HG03558 (cell line): ENCODE data around the gene ZNF407.
"Not testable (repeated sequence)": the region's sequence is repeated elsewhere in the genome, so short reads cannot be mapped to it uniquely, and the experiment has no call there.

Experiments
- ATAC-seq: cut with Tn5 transposase; IDR thresholded peaks from one replicate; pipeline ENCODE4 v1.9.1; 2021; ENCODE audit warnings: moderate number of reproducible peaks; ENCODE audit not compliant: unreplicated experiment; ENCODE audit errors: extremely low read depth

Gene ZNF407

DNA sequence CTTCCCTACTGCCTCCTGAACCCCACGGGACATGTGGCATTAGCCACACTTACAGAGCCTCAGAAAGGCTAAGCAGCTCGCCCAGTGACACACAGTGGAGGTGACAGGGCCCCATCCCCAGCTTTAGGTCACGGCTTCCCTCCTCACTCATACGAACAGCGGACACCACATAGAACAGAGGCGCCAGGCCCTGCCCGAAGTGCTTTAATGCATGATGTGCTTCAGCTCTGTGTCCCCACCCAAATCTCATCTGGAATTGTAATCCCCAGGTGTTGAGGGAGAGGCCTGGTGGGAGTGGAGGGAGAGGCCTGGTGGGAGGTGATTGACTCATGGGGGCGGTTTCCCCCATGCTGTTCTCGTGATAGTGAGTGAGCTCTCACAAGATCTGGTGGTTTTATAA is 476.0 kb downstream of the ZNF407 start:
- ATAC-seq = no peak

GRCh38 chr18:75074196-75075015 is 476.7 kb downstream of the ZNF407 start:
- ATAC-seq = no peak

DNA sequence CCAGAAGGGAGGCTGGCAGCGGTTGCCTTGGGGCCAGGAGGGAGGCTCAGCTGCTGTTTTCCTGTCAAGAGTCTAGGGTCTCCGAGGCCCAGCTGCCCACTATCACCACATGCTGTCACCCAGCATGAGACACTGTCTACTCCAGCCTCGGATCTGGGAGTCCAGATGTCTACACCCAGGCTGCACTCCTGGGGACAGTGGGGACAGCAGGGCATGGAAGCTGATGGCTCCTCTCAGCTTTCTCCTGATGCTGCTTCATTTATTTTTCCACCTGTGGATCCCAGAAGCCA is 477.3 kb downstream of the ZNF407 start:
- no peak for ATAC-seq

DNA sequence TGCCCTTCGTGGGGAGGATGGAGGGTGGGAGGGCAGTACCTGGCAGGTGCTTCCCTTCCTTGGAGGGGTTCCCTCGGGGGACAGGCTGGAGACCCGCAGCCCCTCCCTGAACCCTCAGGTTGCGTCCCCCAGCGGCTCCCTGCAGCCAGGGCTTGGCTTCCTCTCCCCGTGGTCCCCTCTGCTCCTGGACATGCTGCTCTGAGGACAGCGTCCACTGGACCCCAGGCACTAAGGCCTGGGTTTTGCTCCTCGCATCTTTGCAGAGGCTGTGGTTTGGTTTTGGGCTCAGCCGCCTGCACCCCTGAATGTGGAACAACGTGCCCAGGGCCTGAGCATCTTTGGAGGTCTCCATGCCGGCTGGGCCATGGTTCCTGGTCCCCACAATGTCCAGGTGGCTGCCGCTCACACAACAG is 477.8 kb downstream of the ZNF407 start:
- no peak for ATAC-seq

DNA sequence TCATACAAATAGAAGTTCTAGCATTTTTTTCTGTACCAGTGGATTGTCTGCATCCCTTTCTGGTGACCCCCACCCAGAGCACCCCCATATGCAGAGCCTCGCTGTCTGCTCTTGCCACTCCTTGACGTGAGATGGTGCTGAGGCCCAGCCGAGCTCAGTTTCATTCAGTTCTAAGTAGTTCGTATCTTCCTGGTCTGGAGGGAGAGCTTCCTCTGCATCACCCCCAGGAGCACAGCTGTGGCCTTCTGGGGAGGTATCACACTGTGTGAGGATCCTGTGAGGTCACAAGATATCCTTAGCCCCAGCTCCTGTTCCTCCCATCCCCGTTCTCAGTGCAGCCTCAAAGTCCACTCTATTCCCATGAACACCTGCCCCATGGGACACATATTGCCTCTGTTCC is 478.6 kb downstream of the ZNF407 start:
- no peak for ATAC-seq

GRCh38 chr18:75081486-75081885 is 483.8 kb downstream of the ZNF407 start:
- ATAC-seq = no peak

DNA sequence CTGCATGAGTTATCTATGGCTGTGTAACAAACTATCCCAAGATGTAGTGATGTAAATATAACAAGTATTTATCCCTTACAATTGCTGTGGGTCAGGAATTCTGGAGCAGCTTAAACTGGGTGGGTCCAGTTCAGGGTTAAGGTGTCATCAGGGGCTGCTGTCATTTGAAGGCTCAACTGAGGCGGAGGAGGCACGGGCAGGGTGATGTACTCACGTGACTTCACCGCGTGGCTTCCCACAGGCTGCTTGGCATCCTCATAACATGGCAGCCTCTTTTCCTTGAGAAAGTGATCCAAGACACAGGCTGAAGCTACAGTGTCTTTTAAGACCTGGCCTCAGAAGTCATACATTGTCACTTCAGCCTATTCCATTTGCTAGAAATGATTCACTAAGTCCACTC is 485.5 kb downstream of the ZNF407 start:
- no peak for ATAC-seq

GRCh38 chr18:75083761-75084160 is 486.1 kb downstream of the ZNF407 start:
- ATAC-seq = no peak

GRCh38 chr18:75085676-75086075 is 488.0 kb downstream of the ZNF407 start:
- ATAC-seq = not testable (repeated sequence)

- ATAC-seq = no peak
Observed at GRCh38 chr18:75086494-75087034, 488.9 kb downstream of the ZNF407 start.

GRCh38 chr18:75087119-75088020 is 489.7 kb downstream of the ZNF407 start:
- no peak for ATAC-seq

DNA sequence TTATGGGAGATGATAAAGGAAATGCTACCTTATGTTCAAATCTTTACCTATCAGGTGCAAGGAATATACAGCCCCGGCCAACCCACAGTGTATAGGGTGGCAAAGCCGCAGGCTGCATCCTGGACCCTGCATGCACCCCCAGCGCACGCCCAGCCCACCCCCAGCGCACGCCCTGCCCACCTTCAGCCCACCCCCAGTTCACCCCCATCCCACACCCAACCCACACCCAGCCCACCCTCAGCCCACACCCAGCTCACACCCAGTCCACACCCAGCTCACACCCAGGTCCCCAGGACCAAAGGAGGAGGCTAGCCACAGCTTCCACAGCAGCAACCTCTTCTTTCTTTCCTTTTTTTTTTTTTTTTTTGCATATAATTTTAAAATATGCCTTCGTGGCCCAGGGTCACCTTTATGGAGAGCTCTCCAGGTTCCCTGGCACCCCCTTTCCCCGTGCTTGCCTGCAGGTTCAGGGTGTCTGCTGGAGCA is 490.4 kb downstream of the ZNF407 start:
- ATAC-seq = no peak

- no peak for ATAC-seq
Observed at GRCh38 chr18:75088622-75089211, 491.0 kb downstream of the ZNF407 start.

- no peak for ATAC-seq
Observed at GRCh38 chr18:75089748-75090327, 492.2 kb downstream of the ZNF407 start.

- no peak for ATAC-seq
Observed at GRCh38 chr18:75090336-75090735, 492.7 kb downstream of the ZNF407 start.

DNA sequence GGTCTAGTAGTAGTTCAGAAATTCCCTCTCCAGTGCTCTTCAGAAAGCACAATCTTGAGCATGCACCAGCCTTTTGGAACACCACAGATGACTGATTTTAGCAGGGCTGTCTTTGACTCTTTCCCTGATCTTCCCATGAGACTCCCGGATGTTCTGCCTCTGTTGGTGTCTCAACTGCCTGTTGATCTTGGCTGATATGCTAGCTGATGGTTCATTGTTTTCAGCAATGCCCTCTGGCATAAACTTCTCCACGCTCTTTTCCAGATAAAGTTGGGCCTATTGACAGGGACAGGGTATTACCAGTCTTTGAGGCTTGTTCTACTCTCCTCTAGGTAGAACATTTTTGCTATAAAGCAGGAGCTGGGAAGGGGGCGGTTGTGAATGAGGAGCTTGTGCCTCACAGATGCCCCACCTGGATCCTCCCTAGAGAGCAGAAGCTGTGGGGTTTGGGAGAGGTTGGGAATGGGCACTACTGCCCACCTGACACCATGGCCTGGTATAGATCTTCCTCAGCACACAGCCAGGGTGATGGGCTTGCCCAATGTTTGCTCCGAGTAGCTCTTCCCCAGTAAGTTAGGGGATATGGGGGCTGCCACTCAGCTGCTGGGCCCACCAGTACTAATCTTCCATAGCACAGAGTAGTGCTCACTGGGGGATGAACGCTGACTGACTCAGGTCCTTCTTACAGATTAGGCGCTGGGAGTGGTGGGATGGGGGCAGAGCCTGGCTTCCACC is 500.0 kb downstream of the ZNF407 start:
- no peak for ATAC-seq

GRCh38 chr18:75100832-75101630 is 503.4 kb downstream of the ZNF407 start:
- ATAC-seq = no peak

DNA sequence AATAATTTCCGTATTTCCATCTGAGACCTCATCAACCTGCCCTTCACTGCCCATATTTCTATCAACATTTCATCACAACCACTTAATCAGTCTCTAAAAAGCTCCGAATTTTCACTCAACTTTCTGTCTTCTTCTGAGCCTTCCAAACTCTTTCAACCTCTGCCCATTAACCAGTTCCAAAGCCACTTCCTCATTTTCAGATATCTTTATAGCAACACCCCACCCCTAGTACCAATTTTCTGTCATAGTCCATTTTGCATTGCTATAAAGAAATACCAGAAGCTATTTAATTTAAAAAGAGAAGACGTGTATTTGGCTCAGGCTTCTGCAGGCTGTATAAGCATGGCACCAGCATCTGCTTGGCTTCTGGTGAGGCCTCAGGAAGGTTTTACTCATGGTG is 504.2 kb downstream of the ZNF407 start:
- ATAC-seq = no peak

DNA sequence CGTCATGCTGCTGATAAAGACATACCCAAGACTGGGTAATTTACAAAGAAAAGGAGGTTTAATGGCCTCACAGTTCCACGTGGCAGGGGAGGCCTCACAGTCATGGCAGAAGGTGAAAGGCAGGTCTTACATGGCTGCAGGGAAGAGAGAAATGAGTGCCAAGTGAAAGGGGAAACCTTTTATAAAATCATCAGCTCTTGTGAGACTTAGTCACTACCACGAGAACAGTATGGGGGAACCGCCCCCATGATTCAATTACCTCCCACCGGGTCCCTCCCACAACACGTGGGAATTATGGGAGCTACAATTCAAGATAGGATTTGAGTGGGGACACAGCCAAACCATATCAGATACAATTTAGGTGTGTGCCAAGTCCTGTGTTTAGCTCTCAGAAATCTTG is 506.4 kb downstream of the ZNF407 start:
- not testable (repeated sequence) for ATAC-seq
